AG10803 (cell line): ENCODE results near the gene PM20D1.

Experiments used
- DNase-seq: peaks from one replicate; pipeline ENCODE4 v3.0.0; 2010; ENCODE audit warnings: low read depth
- H3K4me3 ChIP-seq: 2 replicates; pipeline ENCODE4 v1.5.1; 2011; ENCODE audit warnings: mild to moderate bottlenecking, low read length, control low read depth
- CTCF ChIP-seq: conservative IDR thresholded peaks from 2 replicates; pipeline ENCODE4 v1.5.1; 2011; ENCODE audit warnings: mild to moderate bottlenecking, low read length, control low read depth, inconsistent platforms

The PM20D1 gene

GRCh38 chr1:205810448-205811157, 39.3 kb downstream of the PM20D1 start:
- H3K4me3 ChIP-seq, result no peak overlapping the region
- peak; percentile 30 for TF ChIP-seq CTCF
- no peak for DNase-seq

GRCh38 chr1:205809942-205810345, 40.0 kb downstream of the PM20D1 start:
- no peak overlapping the region for H3K4me3 ChIP-seq
- no peak for DNase-seq
- TF ChIP-seq CTCF, result no peak

- H3K4me3 ChIP-seq, result no peak overlapping the region
- no peak for DNase-seq
- no peak for TF ChIP-seq CTCF
These were observed 40.5 kb downstream of the PM20D1 start for GRCh38 chr1:205809469-205809868.

- DNase-seq, result no peak
- H3K4me3 ChIP-seq, result no peak overlapping the region
- no peak for TF ChIP-seq CTCF
These were observed 44.7 kb downstream of the PM20D1 start for GRCh38 chr1:205805082-205805711.

GRCh38 chr1:205804605-205805004, 45.3 kb downstream of the PM20D1 start:
- TF ChIP-seq CTCF, result no peak

GRCh38 chr1:205803986-205804385, 45.9 kb downstream of the PM20D1 start:
- DNase-seq, result no peak
- no peak overlapping the region for H3K4me3 ChIP-seq
- TF ChIP-seq CTCF, result no peak

More at GRCh38 chr1:205804605-205805004, 45.3 kb downstream of the PM20D1 start:
- H3K4me3 ChIP-seq, result no peak overlapping the region
- DNase-seq, result no peak

- DNase-seq, result no peak
- H3K4me3 ChIP-seq, result no peak overlapping the region
- TF ChIP-seq CTCF, result no peak
These were observed 47.9 kb downstream of the PM20D1 start for GRCh38 chr1:205802060-205802459.
